HG02852 (cell line): ENCODE measurements around the gene DNAJC22.
"Not testable (repeated sequence)": the region's sequence is repeated elsewhere in the genome, so short reads cannot be mapped to it uniquely, and the experiment has no call there.

Experiments
- ATAC-seq: cut with Tn5 transposase; IDR thresholded peaks from one replicate; pipeline ENCODE4 v1.9.1; 2021; ENCODE audit warnings: mild to moderate bottlenecking, moderate library complexity; ENCODE audit not compliant: unreplicated experiment

The DNAJC22 gene

DNA sequence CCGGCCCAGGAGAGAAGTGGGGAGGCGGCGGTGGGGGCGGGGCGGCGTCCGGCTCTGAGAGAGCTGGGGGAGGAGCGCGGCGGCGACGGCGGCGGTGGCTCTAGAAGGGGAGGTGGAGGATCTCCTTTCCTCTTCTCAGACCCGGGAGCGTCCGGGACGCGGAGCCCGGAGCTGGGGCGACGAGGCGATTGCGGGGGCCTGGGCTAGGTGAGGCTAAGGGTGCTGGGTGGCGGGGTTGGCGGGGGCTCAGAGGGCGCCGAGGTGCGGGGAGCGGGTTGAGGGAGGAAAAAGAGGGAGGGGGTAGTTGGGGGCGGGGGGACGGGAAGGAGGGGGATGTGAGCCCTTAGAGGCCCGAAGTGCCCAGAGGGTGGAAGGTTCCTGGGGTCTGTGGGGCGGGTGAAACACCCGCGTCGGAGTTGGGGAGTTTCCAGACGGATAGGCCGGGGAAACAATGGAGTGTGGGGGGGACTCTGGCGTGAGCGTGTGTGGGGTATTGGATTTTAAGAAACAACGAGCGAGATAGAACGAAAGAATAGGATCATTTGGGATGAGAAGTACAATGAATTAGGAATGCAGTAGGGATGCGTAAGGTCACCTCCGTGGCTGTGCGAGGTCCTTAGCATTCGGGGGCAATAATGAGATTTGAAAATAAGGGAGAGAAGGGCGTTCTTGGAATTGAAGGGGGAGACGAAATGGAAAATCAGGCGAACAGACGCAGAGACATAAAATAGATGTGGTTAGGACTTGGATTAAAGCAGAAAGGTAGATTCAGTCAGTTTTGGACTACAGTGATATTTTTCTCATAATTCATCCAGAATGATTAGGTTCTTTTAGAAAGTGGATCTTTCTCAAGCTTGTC is 20.9 kb downstream of the DNAJC22 start, which contains the start of gene SPATS2:
Gene SPATS2, plus strand, starts transcription at position 82 of the 859 bp plus-strand sequence. CDS start 93,551 bp downstream, outside the sequence.
- ATAC-seq = no peak

- ATAC-seq = no peak
Observed at GRCh38 chr12:49368240-49368600, 21.5 kb downstream of the DNAJC22 start.

DNA sequence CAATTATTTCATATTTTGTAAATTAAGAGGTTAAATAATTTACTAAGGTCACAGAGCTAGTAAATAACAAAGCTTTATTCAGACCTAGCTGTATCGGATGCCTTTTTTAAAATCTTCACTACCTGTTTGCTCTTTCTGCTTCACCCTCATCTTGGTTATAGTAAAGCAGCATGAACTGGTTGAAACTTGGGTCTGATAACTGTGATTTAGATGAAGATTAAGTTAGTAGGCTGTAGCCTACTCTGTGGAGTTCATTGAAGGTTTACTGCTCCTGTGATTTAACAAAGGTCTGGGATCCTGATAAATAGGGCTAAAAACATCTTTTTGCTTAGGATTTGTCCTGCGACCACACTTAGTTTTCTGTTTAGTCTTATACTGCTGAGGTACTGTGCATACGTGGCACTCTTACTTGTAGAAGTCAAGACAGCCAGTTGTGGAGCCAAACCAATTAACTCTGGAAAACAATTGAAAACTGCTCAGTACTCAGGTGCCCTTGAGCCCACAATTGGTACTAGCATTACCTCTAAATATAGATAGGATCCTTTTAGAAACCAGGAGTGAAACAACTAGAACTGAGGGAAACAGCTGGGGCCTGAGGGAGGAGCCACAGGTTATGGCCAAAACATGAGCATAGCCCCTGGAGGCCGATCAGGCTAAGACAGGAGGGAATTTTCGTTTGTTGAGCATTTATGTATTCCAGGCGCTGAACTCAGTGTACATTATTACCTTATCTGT is 22.9 kb downstream of the DNAJC22 start:
- ATAC-seq = no peak

GRCh38 chr12:49370539-49370938 is 23.9 kb downstream of the DNAJC22 start:
- ATAC-seq = no peak

DNA sequence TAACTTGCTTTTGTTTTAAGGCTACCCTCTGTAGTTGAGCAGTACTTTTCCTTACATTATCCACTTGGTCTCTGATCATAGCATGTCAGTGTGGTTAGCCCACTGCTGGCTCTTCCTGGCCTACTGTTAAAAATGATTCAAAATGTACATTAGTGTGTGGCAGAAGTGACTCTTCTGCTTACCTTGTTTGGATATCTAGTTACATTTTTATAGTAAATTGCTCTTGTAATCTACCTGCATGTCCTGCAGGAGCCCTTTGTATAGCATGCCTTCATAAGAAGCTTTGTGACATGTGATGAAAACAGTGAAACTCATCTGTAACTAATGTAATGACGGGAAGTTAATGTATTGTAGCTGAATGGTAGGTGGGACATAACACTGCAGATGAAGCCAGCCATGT is 28.7 kb downstream of the DNAJC22 start:
- ATAC-seq = no peak

- ATAC-seq = no peak
Observed at GRCh38 chr12:49377386-49377785, 30.7 kb downstream of the DNAJC22 start.

DNA sequence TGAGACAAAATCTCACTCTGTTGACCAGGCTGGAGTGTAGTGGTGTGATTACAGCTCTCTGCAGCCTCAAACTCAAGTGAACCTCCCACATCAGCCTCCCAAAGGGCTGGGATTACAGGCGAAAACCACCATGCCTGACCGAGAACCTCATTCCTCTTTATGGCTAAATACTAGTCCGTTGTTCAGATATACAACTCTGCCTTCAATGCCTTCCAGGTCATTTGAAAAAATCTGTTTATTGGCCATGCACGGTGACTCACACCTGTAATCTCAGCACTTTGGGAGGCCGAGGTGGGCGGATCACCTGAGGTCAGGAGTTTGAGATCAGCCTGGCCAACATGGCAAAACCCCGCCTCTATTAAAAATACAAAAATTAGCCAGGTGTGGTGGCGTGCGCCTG is 33.5 kb downstream of the DNAJC22 start:
- not testable (repeated sequence) for ATAC-seq

GRCh38 chr12:49388682-49389386 is 42.1 kb downstream of the DNAJC22 start:
- no peak for ATAC-seq

GRCh38 chr12:49389387-49389703 is 42.7 kb downstream of the DNAJC22 start:
- ATAC-seq = no peak

DNA sequence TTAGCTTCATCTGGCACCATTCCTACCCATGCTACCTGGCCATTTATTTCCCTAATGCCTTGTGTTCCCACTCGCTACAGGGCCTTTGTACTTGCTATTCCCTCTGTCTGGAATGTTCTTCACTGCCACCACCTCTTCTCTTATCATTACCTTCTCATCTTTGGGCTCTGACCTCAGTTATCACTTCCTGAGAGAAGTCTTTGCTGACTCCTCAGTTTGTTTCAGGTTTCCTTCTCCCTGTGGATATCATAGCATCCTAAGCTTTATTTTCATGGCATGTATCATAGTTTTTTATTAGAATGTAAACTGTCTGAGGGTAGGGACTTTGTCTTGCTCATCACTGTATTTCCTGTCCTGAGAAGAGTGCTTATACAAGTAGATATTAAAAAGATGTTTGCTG is 50.3 kb downstream of the DNAJC22 start:
- no peak for ATAC-seq

- no peak for ATAC-seq
Observed at GRCh38 chr12:49400304-49400703, 53.6 kb downstream of the DNAJC22 start.
